Left ventricle myocardium inferior (tissue), 1 donor: Measurements from ENCODE around the gene NOL4L. TPM values are rescaled to one million over a fixed set of nuclear protein-coding genes. Genes with fewer than 3 reads are reported as not detected.

Source experiments
- DNase-seq: peaks from one replicate; pipeline ENCODE4 v3.0.0-alpha.2; 2020
- H3K27ac ChIP-seq: fragments of 200-600 bp; replicated peaks from 2 replicates; pipeline ENCODE4 v1.8.0; 2021
- H3K27me3 ChIP-seq: fragments of 200-600 bp; 2 replicates; pipeline ENCODE4 v1.8.0; 2021; ENCODE audit warnings: low read depth
- H3K36me3 ChIP-seq: fragments of 200-600 bp; 2 replicates; pipeline ENCODE4 v1.8.0; 2021
- H3K4me1 ChIP-seq: fragments of 200-600 bp; 2 replicates; pipeline ENCODE4 v1.8.0; 2021
- H3K4me3 ChIP-seq: fragments of 200-600 bp; 2 replicates; pipeline ENCODE4 v1.8.0; 2021; ENCODE audit warnings: mild to moderate bottlenecking, moderate library complexity
- H3K9me3 ChIP-seq: fragments of 200-600 bp; replicated peaks from 2 replicates; pipeline ENCODE4 v1.8.0; 2021
- intact Hi-C: fragments of 100-400 bp; cut with micrococcal nuclease; formaldehyde crosslinking; loops from one replicate; pipeline ENCODE4 v1.11.0; 2022
- total RNA-seq: library from RNA; stranded (reverse); fragmentation: NEBNext Ultra II Directional; extraction: Animal tissue kit (Norgen Biotek cat#: 25700); gene quantifications from one replicate; pipeline ENCODE4 v1.2.1, GENCODE V29; 2021
- TF ChIP-seq, protein P1 (sequence below): fragments of 200-600 bp; IDR thresholded peaks from 2 replicates; pipeline ENCODE4 v1.8.0; 2021; ENCODE audit warnings: antibody characterized with exemption, mild to moderate bottlenecking, borderline replicate concordance
- donor health status: DM: no; HTN: yes; CAD: no; lungs with severe emphysema.

Gene NOL4L
- total RNA-seq, 1 donor from 2014 or later = 5.6 TPM

- no peak overlapping the region for H3K27ac ChIP-seq
- H3K9me3 ChIP-seq = no peaks in the 10 kb centered on the region
- TF ChIP-seq, protein P1, sequence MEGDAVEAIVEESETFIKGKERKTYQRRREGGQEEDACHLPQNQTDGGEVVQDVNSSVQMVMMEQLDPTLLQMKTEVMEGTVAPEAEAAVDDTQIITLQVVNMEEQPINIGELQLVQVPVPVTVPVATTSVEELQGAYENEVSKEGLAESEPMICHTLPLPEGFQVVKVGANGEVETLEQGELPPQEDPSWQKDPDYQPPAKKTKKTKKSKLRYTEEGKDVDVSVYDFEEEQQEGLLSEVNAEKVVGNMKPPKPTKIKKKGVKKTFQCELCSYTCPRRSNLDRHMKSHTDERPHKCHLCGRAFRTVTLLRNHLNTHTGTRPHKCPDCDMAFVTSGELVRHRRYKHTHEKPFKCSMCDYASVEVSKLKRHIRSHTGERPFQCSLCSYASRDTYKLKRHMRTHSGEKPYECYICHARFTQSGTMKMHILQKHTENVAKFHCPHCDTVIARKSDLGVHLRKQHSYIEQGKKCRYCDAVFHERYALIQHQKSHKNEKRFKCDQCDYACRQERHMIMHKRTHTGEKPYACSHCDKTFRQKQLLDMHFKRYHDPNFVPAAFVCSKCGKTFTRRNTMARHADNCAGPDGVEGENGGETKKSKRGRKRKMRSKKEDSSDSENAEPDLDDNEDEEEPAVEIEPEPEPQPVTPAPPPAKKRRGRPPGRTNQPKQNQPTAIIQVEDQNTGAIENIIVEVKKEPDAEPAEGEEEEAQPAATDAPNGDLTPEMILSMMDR = no peak
- peaks cover 4% of the 10 kb centered on the region for H3K4me1 ChIP-seq
- no peaks in the 10 kb centered on the region for H3K27me3 ChIP-seq
- intact Hi-C loops = no loop called here
- peaks cover 47% of the 10 kb centered on the region for H3K36me3 ChIP-seq
- H3K4me3 ChIP-seq = no peak overlapping the region
- DNase-seq = no peak
These were observed 144.4 kb downstream of the NOL4L start for GRCh38 chr20:32440758-32441078.

- Histone ChIP-seq H3K27me3 (no peaks in the 10 kb centered on the region), H3K4me3 (no peak overlapping the region), H3K9me3 (no peaks in the 10 kb centered on the region), H3K27ac (no peak overlapping the region), H3K4me1 (no peaks in the 10 kb centered on the region), H3K36me3 (peaks cover 52% of the 10 kb centered on the region)
- TF ChIP-seq, protein P1 = no peak
- DNase-seq = no peak
- intact Hi-C loops = no loop called here
These were observed 144.9 kb downstream of the NOL4L start for GRCh38 chr20:32440069-32440757.

GRCh38 chr20:32439132-32439829 is 145.9 kb downstream of the NOL4L start:
- Histone ChIP-seq H3K27ac (no peak overlapping the region), H3K4me3 (no peak overlapping the region), H3K9me3 (no peaks in the 10 kb centered on the region), H3K4me1 (peaks cover 2% of the 10 kb centered on the region), H3K27me3 (no peaks in the 10 kb centered on the region), H3K36me3 (peaks cover 62% of the 10 kb centered on the region)
- TF ChIP-seq, protein P1 = no peak
- intact Hi-C loops = no loop called here
- no peak for DNase-seq

- Histone ChIP-seq H3K27ac (no peak overlapping the region), H3K4me3 (no peak overlapping the region), H3K27me3 (no peaks in the 10 kb centered on the region), H3K36me3 (peaks cover 70% of the 10 kb centered on the region), H3K9me3 (no peaks in the 10 kb centered on the region), H3K4me1 (peaks cover 11% of the 10 kb centered on the region)
- TF ChIP-seq, protein P1 = no peak
- no peak for DNase-seq
- intact Hi-C loops = no loop called here
These were observed 146.7 kb downstream of the NOL4L start for GRCh38 chr20:32438331-32438858.

GRCh38 chr20:32437391-32438074 is 147.6 kb downstream of the NOL4L start:
- peaks cover 79% of the 10 kb centered on the region for H3K36me3 ChIP-seq
- no peak overlapping the region for H3K27ac ChIP-seq
- H3K4me3 ChIP-seq = no peak overlapping the region
- H3K27me3 ChIP-seq = no peaks in the 10 kb centered on the region
- no peaks in the 10 kb centered on the region for H3K9me3 ChIP-seq
- TF ChIP-seq, protein P1 = no peak
- H3K4me1 ChIP-seq = peaks cover 20% of the 10 kb centered on the region
- no peak for DNase-seq
- intact Hi-C loops = no loop called here
